ENCODE results near the gene SFXN4.

The SFXN4 gene

GRCh38 chr10:119136084-119136483, 29.4 kb downstream of the SFXN4 start:
- TF ChIP-seq, protein P1, sequence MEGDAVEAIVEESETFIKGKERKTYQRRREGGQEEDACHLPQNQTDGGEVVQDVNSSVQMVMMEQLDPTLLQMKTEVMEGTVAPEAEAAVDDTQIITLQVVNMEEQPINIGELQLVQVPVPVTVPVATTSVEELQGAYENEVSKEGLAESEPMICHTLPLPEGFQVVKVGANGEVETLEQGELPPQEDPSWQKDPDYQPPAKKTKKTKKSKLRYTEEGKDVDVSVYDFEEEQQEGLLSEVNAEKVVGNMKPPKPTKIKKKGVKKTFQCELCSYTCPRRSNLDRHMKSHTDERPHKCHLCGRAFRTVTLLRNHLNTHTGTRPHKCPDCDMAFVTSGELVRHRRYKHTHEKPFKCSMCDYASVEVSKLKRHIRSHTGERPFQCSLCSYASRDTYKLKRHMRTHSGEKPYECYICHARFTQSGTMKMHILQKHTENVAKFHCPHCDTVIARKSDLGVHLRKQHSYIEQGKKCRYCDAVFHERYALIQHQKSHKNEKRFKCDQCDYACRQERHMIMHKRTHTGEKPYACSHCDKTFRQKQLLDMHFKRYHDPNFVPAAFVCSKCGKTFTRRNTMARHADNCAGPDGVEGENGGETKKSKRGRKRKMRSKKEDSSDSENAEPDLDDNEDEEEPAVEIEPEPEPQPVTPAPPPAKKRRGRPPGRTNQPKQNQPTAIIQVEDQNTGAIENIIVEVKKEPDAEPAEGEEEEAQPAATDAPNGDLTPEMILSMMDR (IDR thresholded peaks at IDR 0.05; ENCODE audit: low read depth, low read length, poor library complexity, severe bottlenecking): no peak
- TF ChIP-seq EZH2phosphoT487 (IDR thresholded peaks at IDR 0.05; ENCODE audit: borderline replicate concordance, low read length): no peak
- 0 out of 2 replicates have a peak, but pooled peaks cover 4% of the 10 kb centered on the region for H4K20me1 ChIP-seq (ENCODE audit: control insufficient read depth, insufficient read depth, low read depth, low read length)
- H3K4me1 ChIP-seq (ENCODE audit: control insufficient read depth, low read length): peaks cover 27% of the 10 kb centered on the region
- H3K27ac ChIP-seq (ENCODE audit: low read depth, low read length): no peak overlapping the region
- H3K9me3 ChIP-seq (ENCODE audit: control insufficient read depth, insufficient read depth, low read length): no peaks in the 10 kb centered on the region
- H3K4me3 ChIP-seq (ENCODE audit: low read length): no peak overlapping the region
- H3K79me2 ChIP-seq (ENCODE audit: control insufficient read depth, low read length): no peaks in the 10 kb centered on the region
- no peaks in the 10 kb centered on the region for H3K27me3 ChIP-seq (ENCODE audit: control insufficient read depth, low read length)
- peaks cover under 1% of the 10 kb centered on the region for H3F3A ChIP-seq (ENCODE audit: control insufficient read depth, insufficient read depth)
- H3K36me3 ChIP-seq (ENCODE audit: control insufficient read depth, low read length): peaks cover 46% of the 10 kb centered on the region
- peak overlapping the region; percentile 4; the same call in 1 of the 2 replicates for H3K4me2 ChIP-seq (ENCODE audit: low read length)
- H3K9me2 ChIP-seq (replicated peaks; ENCODE audit: control insufficient read depth, low read length): no peaks in the 10 kb centered on the region

DNA sequence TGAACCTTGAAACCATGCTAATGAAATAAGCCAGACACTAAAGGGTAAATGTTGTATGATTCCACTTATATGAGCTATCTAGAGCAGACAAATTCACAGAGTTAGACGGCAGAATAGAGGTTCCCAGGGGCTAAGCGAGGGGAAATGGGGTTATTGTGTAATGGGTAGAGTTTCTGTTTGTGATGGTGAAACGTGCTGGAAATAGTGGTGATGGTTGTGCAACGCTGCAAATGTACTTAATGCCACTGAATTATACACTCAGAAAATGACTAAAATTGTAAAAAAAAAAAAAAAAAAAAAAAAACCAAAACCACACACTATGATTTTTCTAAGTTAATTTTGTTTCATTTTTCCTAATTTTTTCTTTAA, 30.0 kb downstream of the SFXN4 start:
- Histone ChIP-seq H3K4me1 (ENCODE audit: control insufficient read depth, low read length) (peaks cover 33% of the 10 kb centered on the region), H3K27me3 (ENCODE audit: control insufficient read depth, low read length) (no peaks in the 10 kb centered on the region), H3F3A (ENCODE audit: control insufficient read depth, insufficient read depth) (no peaks in the 10 kb centered on the region; the same call in 1 of the 2 replicates), H3K79me2 (ENCODE audit: control insufficient read depth, low read length) (no peaks in the 10 kb centered on the region), H3K9me2 (replicated peaks; ENCODE audit: control insufficient read depth, low read length) (no peaks in the 10 kb centered on the region), H3K9me3 (ENCODE audit: control insufficient read depth, insufficient read depth, low read length) (no peaks in the 10 kb centered on the region), H3K27ac (ENCODE audit: low read depth, low read length) (no peak overlapping the region), H4K20me1 (ENCODE audit: control insufficient read depth, insufficient read depth, low read depth, low read length) (no peaks in the 10 kb centered on the region), H3K4me2 (ENCODE audit: low read length) (no peak overlapping the region), H3K36me3 (ENCODE audit: control insufficient read depth, low read length) (peaks cover 45% of the 10 kb centered on the region), H3K4me3 (ENCODE audit: low read length) (no peak overlapping the region)
- no peak for TF ChIP-seq EZH2phosphoT487 (IDR thresholded peaks at IDR 0.05; ENCODE audit: borderline replicate concordance, low read length)
- TF ChIP-seq, protein P1 (IDR thresholded peaks at IDR 0.05; ENCODE audit: low read depth, low read length, poor library complexity, severe bottlenecking): no peak

- Histone ChIP-seq H3K4me3 (ENCODE audit: low read length) (no peak overlapping the region), H3K27ac (ENCODE audit: low read depth, low read length) (no peak overlapping the region), H3K79me2 (ENCODE audit: control insufficient read depth, low read length) (no peaks in the 10 kb centered on the region), H3K27me3 (ENCODE audit: control insufficient read depth, low read length) (no peaks in the 10 kb centered on the region), H3K4me1 (ENCODE audit: control insufficient read depth, low read length) (peaks cover 32% of the 10 kb centered on the region), H3K4me2 (ENCODE audit: low read length) (no peak overlapping the region), H4K20me1 (ENCODE audit: control insufficient read depth, insufficient read depth, low read depth, low read length) (no peaks in the 10 kb centered on the region), H3K9me2 (replicated peaks; ENCODE audit: control insufficient read depth, low read length) (no peaks in the 10 kb centered on the region), H3F3A (ENCODE audit: control insufficient read depth, insufficient read depth) (no peaks in the 10 kb centered on the region; the same call in 1 of the 2 replicates), H3K36me3 (ENCODE audit: control insufficient read depth, low read length) (peaks cover 43% of the 10 kb centered on the region), H3K9me3 (ENCODE audit: control insufficient read depth, insufficient read depth, low read length) (no peaks in the 10 kb centered on the region)
- no peak for TF ChIP-seq EZH2phosphoT487 (IDR thresholded peaks at IDR 0.05; ENCODE audit: borderline replicate concordance, low read length)
- TF ChIP-seq, protein P1 (IDR thresholded peaks at IDR 0.05; ENCODE audit: low read depth, low read length, poor library complexity, severe bottlenecking): no peak
Observed at GRCh38 chr10:119133949-119134348, 31.6 kb downstream of the SFXN4 start.

Data from DOHH2 (cell line).